ENCODE measurements around the gene ADAMTSL5.

DNA sequence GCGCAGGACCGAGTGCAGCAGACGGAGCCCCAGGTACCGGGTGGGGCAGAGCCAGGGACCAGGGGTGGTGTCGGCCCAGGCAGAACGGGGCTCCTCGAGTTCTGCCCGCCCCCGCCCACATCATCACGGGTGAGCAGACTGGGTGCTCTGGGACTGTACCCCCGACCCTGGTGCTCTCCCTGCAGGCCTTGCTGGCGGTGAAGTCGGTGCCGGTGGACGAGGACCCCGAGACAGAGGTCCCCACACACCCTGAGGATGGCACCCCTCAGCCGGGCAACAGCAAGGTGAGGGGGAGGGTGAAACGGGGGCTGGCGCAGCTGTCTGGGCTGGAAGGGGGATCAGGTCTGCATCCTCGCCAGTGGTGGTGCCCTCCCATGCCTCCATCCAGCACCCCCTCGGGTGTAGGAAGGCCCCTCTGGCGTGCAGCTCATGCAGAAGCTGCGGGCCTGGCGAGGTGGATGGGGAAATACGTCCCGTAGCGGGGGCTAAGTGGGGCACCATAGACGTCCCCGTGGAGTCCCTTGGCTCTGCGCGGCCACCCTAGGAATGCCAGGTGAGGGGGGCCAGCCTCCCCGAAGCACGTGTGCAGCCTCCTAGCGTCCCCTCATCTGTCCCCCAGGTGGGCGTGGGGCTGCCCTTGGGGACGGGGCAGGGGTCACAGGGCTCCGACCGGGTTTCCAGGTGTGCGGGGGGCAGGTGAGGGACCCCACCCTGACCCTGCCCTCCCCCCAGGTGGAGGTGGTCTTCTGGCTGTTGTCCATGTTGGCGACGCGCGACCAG lies 56.5 kb downstream of the ADAMTSL5 start:
- TF ChIP-seq POLR2A (IDR thresholded peaks at IDR 0.05; ENCODE audit: low read length), result peak; percentile 17
- TF ChIP-seq GATA1 (IDR thresholded peaks at IDR 0.05; ENCODE audit: low read depth, low read length), result no peak
